HG03457 (cell line): ENCODE measurements around the gene LDB1.

Source experiments
- ATAC-seq: cut with Tn5 transposase; IDR thresholded peaks from one replicate; pipeline ENCODE4 v1.9.1; 2021; ENCODE audit warnings: moderate number of reproducible peaks; ENCODE audit not compliant: unreplicated experiment

The LDB1 gene

DNA sequence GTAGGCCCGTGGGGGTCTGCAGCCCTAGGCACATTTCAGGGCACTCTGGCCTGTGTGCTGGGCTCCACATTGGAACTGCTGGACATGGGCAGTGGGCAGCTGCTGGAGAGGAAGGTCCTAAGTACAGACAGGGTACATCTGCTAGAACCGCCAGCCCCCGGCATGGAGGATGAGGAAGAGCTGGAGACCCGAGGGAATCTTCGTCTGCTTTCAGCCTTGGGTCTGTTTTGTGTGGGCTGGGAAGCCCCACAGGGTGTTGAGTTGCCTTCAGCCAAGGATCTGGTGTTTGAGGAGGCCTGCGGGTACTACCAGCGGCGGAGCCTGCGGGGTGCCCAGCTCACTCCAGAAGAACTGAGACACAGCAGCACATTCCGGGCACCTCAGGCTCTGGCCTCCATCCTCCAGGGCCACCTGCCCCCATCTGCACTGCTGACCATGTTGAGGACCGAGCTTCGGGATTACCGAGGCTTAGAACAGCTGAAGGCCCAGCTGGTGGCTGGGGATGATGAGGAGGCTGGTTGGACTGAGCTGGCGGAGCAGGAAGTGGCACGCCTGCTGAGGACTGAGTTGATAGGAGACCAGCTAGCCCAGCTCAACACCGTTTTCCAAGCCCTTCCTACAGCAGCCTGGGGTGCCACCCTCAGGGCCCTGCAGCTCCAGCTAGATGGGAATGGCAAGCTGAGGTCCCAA, 53.6 kb downstream of the LDB1 start:
- ATAC-seq: no peak

DNA sequence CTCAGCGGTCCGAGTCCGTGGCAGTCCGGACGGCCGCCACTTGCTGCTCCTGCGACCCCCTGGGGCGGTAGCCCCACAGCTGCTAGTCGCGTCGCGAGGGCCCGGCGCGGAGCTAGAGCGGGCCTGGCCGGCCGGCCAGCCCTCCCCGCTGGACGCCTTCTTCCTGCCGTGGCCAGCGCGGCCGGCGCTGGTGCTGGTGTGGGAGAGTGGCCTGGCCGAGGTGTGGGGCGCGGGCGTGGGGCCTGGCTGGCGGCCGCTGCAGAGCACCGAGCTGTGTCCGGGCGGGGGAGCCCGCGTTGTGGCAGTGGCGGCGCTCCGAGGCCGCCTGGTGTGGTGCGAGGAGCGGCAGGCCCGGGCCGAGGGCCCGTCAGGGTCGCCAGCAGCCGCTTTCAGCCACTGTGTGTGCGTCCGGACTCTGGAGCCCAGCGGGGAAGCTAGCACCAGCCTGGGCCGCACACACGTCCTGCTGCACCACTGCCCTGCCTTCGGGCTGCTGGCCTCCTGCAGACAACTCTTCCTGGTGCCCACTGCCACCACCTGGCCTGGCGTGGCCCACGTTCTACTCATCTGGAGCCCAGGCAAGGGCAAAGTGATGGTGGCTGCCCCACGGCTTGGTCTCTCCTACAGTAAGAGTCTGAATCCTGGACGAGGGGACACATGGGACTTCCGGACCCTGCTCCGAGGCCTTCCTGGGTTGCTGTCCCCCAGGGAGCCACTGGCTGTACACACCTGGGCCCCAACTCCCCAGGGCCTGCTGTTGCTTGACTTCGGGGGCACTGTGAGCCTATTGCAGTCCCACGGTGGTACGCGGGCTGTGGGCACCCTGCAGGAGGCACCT, 54.4 kb downstream of the LDB1 start:
- peak; percentile 16 for ATAC-seq

DNA sequence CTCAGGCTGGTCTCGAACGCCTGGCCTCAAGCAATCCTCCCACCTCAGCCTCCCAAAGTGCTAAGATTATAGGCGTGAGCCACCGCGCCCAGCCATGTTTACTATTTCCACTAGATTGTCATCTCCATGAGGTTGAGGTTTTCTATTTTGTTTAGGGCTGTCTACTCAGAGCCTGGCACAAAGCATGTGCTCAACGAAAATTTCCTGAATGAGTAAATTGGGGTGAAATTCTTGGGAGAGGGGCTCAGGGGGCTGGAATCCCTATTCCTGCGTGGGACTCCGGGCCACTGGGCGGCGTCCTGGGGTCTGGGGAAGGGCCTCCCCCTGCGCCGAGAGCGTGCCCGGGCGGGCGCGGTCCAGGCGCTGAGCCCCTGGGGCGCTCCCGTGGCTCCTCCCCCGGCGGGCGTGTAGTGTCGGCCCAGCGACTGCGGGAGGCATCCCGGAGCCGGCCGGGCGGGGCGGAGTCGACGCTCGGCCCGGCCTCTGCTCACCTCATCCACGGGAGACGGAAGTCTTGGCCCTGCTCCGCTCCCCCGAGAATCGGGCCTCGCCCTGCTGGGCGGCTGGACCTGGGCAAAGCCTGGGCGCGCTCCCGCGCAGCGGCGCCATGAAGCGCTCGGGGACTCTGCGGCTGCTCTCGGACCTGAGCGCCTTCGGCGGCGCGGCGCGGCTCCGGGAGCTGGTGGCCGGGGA, 55.2 kb downstream of the LDB1 start, which contains the start of gene HPS6:
HPS6 (plus strand) TSS at position 482 of the 693 bp plus-strand sequence; CDS start at position 608, 126 bp downstream.
- peak; percentile 82 for ATAC-seq

DNA sequence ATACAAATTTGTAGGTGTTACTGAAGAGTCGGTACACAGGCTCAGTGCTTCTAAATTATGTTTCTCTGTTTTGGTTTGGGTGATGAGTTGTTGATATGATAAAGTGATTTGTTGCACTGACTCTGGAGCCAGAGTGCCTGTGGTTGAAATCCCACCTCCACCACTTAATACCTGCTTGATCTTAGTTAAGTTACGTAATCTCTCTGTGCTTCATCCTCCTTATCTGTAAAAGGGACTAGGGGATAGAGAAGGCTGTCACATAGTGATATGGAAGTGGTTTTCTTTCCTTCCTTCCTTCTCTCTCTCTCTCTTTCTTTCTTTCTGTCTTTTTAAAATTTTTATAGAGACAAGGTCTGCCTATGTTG, 55.7 kb downstream of the LDB1 start:
- no peak for ATAC-seq

DNA sequence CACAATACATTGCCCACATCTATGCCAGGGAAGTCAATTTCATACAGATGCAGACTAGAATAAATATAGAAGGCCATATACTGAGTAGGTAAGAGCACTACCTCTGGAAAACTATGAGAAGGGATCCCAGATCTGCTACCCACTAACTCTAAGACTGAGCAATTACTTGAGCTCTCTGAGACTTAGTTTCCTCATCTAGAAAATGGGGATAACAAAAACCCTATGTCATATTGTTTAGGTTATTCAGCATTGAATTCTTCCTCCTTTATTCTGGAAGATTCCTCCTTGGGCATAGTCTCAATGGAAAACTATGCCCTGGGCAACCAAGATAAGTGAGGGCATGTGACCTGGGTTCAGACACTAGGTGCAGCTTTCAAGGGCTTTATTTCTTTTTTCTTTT, 60.2 kb downstream of the LDB1 start:
- no peak for ATAC-seq
